DND-41 (cell line): ENCODE data around the gene TUFT1.

Source experiments
- ATAC-seq: fragments of 200-7000 bp; cut with Tn5 transposase; 3 replicates; pipeline ENCODE4 v1.9.1; 2021; ENCODE audit warnings: low read depth; ENCODE audit not compliant: insufficient read depth
- DNase-seq: peaks from one replicate; pipeline ENCODE4 v3.0.0-alpha.2; 2020
- H2AFZ ChIP-seq: 2 replicates; pipeline ENCODE4 v1.6.0; 2012; ENCODE audit warnings: low read depth, low read length
- H3K27ac ChIP-seq: 2 replicates; pipeline ENCODE4 v1.5.1; 2012; ENCODE audit warnings: low read length, inconsistent platforms
- H3K27me3 ChIP-seq: fragments of 200-600 bp; sonication (generic); 2 replicates; pipeline ENCODE4 v1.6.0; 2012; ENCODE audit warnings: low read length, mild to moderate bottlenecking, inconsistent platforms; ENCODE audit not compliant: insufficient read depth, poor library complexity
- H3K36me3 ChIP-seq: 2 replicates; pipeline ENCODE4 v1.5.1; 2012; ENCODE audit warnings: low read length, inconsistent platforms; ENCODE audit not compliant: insufficient read depth
- H3K4me1 ChIP-seq: 2 replicates; pipeline ENCODE4 v1.5.1; 2012; ENCODE audit warnings: mild to moderate bottlenecking, low read length; ENCODE audit not compliant: insufficient read depth
- H3K4me2 ChIP-seq: 2 replicates; pipeline ENCODE4 v1.6.0; 2012; ENCODE audit warnings: mild to moderate bottlenecking, moderate library complexity, low read length, inconsistent platforms; ENCODE audit not compliant: insufficient read depth
- H3K4me3 ChIP-seq, 2 experiments: fragments of 200-600 bp in 1 of 2; shearing (Covaris generic) in 1 of 2; 2 replicates each; pipeline ENCODE4 v1.5.1; 2012 to 2016; ENCODE audit warnings: inconsistent platforms in 2 of 2, low read length in 2 of 2, mild to moderate bottlenecking in 2 of 2, low read depth in 1 of 2, moderate library complexity in 1 of 2
- H3K79me2 ChIP-seq: 2 replicates; pipeline ENCODE4 v1.6.0; 2012; ENCODE audit warnings: low read length, inconsistent platforms; ENCODE audit not compliant: insufficient read depth
- H3K9ac ChIP-seq: 2 replicates; pipeline ENCODE4 v1.6.0; 2012; ENCODE audit warnings: low read depth, mild to moderate bottlenecking, inconsistent platforms, low read length, moderate library complexity
- H3K9me3 ChIP-seq: 2 replicates; pipeline ENCODE4 v1.5.1; 2012; ENCODE audit warnings: low read length, moderate library complexity, mild to moderate bottlenecking, inconsistent platforms; ENCODE audit not compliant: insufficient read depth, severe bottlenecking
- H4K20me1 ChIP-seq: 2 replicates; pipeline ENCODE4 v1.6.0; 2012; ENCODE audit warnings: low read length; ENCODE audit not compliant: insufficient read depth
- EZH2 ChIP-seq: IDR thresholded peaks from 3 replicates; pipeline ENCODE4 v1.6.1; 2012; ENCODE audit warnings: borderline replicate concordance, low read depth, mild to moderate bottlenecking, moderate library complexity, low read length, inconsistent platforms; ENCODE audit not compliant: severe bottlenecking
- TF ChIP-seq, protein P1 (sequence below): IDR thresholded peaks from 2 replicates; pipeline ENCODE4 v1.5.1; 2012; ENCODE audit warnings: borderline replicate concordance, low read length, moderate library complexity, mild to moderate bottlenecking; ENCODE audit not compliant: poor library complexity, severe bottlenecking; ENCODE audit errors: extremely low read depth

The TUFT1 gene

GRCh38 chr1:151606857-151607256 is 66.7 kb downstream of the TUFT1 start:
- no peaks in the 10 kb centered on the region for H3K9me3 ChIP-seq
- DNase-seq (no peak), ATAC-seq (no peak)
- H3K79me2 ChIP-seq: no peaks in the 10 kb centered on the region
- H4K20me1 ChIP-seq: no peaks in the 10 kb centered on the region
- H3K4me2 ChIP-seq: no peak overlapping the region
- H3K27ac ChIP-seq: no peak overlapping the region
- H3K36me3 ChIP-seq: no peaks in the 10 kb centered on the region
- no peak overlapping the region for H3K9ac ChIP-seq
- no peak overlapping the region for H2AFZ ChIP-seq
- TF ChIP-seq, protein P1, sequence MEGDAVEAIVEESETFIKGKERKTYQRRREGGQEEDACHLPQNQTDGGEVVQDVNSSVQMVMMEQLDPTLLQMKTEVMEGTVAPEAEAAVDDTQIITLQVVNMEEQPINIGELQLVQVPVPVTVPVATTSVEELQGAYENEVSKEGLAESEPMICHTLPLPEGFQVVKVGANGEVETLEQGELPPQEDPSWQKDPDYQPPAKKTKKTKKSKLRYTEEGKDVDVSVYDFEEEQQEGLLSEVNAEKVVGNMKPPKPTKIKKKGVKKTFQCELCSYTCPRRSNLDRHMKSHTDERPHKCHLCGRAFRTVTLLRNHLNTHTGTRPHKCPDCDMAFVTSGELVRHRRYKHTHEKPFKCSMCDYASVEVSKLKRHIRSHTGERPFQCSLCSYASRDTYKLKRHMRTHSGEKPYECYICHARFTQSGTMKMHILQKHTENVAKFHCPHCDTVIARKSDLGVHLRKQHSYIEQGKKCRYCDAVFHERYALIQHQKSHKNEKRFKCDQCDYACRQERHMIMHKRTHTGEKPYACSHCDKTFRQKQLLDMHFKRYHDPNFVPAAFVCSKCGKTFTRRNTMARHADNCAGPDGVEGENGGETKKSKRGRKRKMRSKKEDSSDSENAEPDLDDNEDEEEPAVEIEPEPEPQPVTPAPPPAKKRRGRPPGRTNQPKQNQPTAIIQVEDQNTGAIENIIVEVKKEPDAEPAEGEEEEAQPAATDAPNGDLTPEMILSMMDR: no peak
- TF ChIP-seq EZH2: no peak
- H3K4me3 ChIP-seq: no peak overlapping the region
- peaks cover 7% of the 10 kb centered on the region for H3K4me1 ChIP-seq
- peaks cover 8% of the 10 kb centered on the region for H3K27me3 ChIP-seq

DNA sequence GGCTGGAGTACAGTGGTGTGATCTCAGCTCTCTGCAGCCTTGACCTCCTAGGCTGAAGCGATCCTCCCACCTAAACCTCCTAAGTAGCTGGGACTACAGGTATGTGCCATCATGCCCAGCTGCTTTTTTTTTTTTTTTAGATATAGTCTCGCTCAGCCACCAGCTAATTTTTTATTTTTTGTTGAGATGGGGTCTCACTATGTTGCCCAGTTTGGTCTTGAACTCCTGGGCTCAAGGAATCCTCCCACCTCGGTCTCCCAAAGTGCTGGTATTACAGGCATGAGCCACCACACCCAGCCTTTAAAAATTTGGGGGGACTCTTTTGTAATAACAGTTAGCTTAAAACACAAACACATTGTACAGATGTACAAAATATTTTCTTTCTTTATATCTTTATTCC is 70.0 kb downstream of the TUFT1 start:
- no peak overlapping the region for H3K27ac ChIP-seq
- H3K79me2 ChIP-seq: peaks cover 30% of the 10 kb centered on the region
- H3K4me1 ChIP-seq: peaks cover 30% of the 10 kb centered on the region
- H3K4me3 ChIP-seq: no peak overlapping the region
- no peak overlapping the region for H3K9ac ChIP-seq
- H3K4me2 ChIP-seq: no peak overlapping the region
- H3K27me3 ChIP-seq: peaks cover 8% of the 10 kb centered on the region
- H3K9me3 ChIP-seq: no peaks in the 10 kb centered on the region
- H4K20me1 ChIP-seq: no peaks in the 10 kb centered on the region; the same call in 1 of the 2 replicates
- H2AFZ ChIP-seq: no peak overlapping the region
- no peak for DNase-seq
- TF ChIP-seq EZH2: no peak
- TF ChIP-seq, protein P1: no peak
- peaks cover 10% of the 10 kb centered on the region for H3K36me3 ChIP-seq
- ATAC-seq: no peak

DNA sequence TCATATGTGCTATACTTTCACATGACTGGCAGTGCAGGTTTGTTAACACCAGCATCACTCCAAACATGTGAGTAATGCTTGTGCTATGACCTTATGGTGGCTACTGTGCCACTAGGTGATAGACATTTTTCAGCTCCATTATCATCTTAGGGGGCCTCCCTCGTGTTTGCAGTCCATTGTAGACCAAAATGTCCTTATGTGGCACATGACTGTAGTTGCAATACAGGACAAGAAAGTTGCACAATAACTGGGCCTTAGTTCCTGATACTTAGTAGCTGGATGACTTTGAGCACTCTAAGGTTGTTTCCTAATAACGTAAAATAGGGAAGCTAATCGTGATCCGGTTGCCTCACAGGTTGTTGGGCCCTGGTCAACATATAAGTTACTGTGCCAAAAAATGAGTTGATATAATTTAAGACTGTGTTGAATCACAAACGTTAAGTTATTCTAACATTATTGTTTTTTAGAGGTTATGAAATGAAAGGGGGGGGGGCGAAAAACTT is 71.2 kb downstream of the TUFT1 start:
- peaks cover 42% of the 10 kb centered on the region for H3K79me2 ChIP-seq
- peaks cover 37% of the 10 kb centered on the region for H3K4me1 ChIP-seq
- H3K9me3 ChIP-seq: no peaks in the 10 kb centered on the region
- peak overlapping the region; percentile 83 for H3K9ac ChIP-seq
- peak overlapping the region; percentile 80 for H3K4me2 ChIP-seq
- H4K20me1 ChIP-seq: no peaks in the 10 kb centered on the region; the same call in 1 of the 2 replicates
- H2AFZ ChIP-seq: peak overlapping the region; percentile 83
- TF ChIP-seq EZH2: no peak
- TF ChIP-seq, protein P1: no peak
- ATAC-seq: no peak
- H3K27ac ChIP-seq: peak overlapping the region; percentile 0
- no peak for DNase-seq
- H3K4me3 ChIP-seq: peak overlapping the region in 1 of 2 experiments; percentile 89; a peak in 3 of 4 replicates
- peaks cover 5% of the 10 kb centered on the region for H3K27me3 ChIP-seq
- peaks cover 14% of the 10 kb centered on the region for H3K36me3 ChIP-seq
